ENCODE results near the gene CRABP1. TPM values are rescaled to one million over a fixed set of nuclear protein-coding genes. Genes with fewer than 3 reads are reported as not detected.

Gene CRABP1
- polyA plus RNA-seq, 3 donors = 35.2 to 56.2 (median 44.5) TPM

DNA sequence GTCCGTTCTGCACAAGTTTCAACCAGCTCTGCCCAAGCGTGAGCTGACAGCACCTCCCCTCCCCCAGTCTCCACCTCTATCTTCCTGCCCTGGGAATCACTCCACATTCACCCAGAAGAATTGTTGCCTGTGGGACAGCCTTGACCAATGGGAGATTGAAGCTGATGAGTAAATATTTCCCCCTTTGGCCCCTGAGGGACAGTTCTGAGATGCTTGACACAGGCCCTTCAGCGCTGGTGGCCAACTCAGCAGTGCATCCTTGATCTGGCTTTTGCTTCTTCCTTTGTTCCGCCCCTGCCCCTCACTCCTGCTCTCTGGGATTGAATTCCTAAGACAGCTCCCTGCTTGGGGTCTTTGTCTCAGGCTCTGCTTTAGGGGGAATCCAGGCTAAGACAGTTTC, 27.6 kb upstream of the CRABP1 start:
- no peak for DNase-seq (ENCODE audit: extremely low read depth in 1 of 11, low read depth in 9 of 11, low spot score in 4 of 11)

DNA sequence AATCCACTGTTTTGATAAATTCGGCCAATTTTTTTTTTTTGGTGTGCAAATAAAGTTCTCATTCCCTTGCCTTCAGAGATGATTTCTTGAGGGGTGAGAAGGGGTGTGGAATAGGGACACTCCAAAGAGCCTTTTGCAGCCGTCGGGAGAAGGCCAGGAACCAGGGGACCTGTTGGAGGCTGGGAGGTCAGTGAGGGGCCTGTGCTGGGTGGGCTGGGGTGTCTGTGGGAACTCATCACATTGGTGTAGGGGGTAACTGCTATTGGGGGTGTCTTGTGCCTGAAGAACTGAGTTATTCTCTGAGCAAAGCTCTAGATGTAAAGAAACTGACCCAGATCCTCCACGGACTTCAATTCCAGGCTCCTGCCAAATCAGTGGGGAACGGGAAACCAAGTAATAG, 27.2 kb upstream of the CRABP1 start:
- DNase-seq (ENCODE audit: extremely low read depth in 1 of 11, low read depth in 9 of 11, low spot score in 4 of 11) = no peak

DNA sequence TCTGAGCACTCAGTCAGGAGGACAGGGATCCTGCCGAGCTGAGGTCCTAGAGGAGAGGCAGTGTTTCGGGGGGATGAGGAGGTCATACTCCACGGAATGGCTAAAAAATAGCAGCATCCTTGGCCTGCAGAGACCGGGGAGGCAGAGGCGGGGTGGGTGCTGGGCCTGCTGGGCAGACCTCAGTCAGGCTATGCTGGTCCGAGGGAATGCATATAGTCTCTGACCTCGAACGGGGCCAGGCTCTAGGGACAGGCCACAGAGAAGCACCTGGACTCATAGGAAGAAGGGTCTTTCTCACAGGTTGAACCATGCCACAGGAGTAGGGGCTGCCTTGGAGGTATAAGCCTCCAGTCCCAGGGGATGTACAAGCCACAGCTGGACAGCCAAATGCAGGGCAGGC, 26.8 kb upstream of the CRABP1 start:
- DNase-seq (ENCODE audit: extremely low read depth in 1 of 11, low read depth in 9 of 11, low spot score in 4 of 11) = no peak

DNA sequence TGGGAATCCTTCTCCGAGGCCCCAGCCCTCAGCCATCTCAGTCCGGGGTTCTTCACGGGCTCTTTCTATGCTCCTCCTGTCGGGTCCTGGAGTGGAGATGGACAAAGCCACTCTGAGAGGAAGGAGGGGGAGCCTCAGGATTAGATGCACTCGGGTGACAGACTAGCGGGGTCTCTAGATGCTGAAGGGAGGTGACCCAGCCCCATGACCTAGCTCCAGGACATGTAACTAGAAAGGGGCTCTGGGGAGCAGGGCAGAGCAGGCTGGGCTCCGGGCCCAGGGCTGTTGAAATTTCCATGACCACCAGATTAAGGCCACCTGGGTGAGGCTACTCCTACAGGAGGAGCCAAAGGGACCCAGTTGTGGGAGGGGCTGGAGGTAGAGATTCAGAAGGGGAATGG, 26.0 kb upstream of the CRABP1 start:
- no peak for DNase-seq (ENCODE audit: extremely low read depth in 1 of 11, low read depth in 9 of 11, low spot score in 4 of 11)

DNA sequence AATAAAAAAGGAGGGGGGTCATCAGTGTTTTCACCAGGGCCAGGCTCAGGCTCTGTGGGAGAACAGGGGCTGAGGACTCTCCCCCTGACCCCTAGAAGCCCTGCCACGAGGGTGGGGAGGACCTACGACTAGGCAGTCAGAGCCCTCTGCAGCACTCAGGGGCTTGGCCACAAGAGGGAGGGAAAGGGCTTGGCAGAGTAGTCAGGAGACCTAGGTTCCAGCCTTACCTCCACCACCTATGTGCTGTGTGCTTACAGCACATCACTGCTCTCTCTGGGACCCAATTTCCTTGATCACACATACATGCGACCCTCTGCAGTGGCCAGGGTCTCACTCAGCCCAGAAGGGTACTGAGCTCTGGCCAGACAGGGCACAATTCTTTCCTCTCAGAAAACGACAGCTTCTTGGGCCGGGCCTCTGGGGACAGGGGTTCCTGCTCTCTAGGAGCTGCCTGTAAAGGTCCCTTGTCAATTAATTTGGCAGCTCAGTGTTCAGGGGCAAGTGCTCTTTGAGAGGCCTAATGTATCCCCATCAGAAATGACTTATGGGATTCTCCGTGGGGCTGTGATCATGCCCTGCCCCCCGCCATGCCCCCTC, 24.4 kb upstream of the CRABP1 start:
- DNase-seq (ENCODE audit: extremely low read depth in 1 of 11, low read depth in 9 of 11, low spot score in 4 of 11) = no peak

GRCh38 chr15:78316283-78317083, 23.7 kb upstream of the CRABP1 start:
- DNase-seq (ENCODE audit: extremely low read depth in 1 of 11, low read depth in 9 of 11, low spot score in 4 of 11) = peak in 1 of 11 donors; percentile 57

- DNase-seq (ENCODE audit: extremely low read depth in 1 of 11, low read depth in 9 of 11, low spot score in 4 of 11) = no peak
Observed at GRCh38 chr15:78317145-78317836, 22.9 kb upstream of the CRABP1 start.

GRCh38 chr15:78319588-78319987, 20.6 kb upstream of the CRABP1 start:
- DNase-seq (ENCODE audit: extremely low read depth in 1 of 11, low read depth in 9 of 11, low spot score in 4 of 11) = no peak

DNA sequence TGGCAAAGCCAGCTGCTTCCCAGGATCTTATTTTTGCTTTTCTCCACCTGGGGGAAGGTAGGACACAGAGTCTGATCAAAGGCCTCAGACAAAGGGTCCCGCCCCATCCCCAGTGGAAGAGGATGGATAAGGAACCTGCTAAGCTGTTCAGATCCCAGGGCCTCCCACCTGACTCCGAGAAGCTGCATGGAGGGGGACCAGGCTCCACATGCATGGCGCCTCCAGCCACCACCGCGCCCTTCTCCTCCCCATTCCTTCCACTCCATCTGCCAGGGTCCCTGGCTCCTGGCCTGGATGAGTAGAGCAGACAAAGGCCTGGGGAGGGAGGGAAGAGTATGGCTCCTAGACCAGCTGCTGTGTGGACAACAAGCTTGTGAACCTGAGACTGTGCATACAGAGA, 20.0 kb upstream of the CRABP1 start:
- DNase-seq (ENCODE audit: extremely low read depth in 1 of 11, low read depth in 9 of 11, low spot score in 4 of 11) = no peak

DNA sequence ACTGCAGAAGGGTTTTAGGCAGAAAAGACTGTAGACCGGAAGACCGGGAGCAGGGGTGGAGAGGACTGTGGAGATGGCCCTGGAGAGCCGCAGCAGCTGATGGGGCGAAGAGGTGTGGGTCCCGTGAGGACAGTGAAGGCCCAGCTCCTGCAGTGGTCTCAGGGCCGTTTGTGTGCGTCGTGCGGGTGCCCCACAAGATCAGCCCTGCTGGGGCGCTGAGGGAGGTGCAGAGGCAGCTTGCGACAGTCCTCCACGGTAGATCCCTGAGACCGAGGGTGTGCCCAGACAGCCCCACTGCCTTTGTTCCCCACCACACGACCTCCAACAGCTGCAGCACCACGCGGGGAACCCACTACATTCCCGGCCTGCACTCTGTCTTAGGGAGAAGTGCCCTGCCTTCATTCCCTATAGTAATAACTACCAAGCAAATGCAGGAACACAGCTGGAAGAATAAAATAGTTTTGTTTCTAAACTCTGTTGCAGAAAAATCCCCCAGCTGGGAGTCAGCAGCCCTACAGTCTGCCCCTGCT, 19.0 kb upstream of the CRABP1 start:
- no peak for DNase-seq (ENCODE audit: extremely low read depth in 1 of 11, low read depth in 9 of 11, low spot score in 4 of 11)

GRCh38 chr15:78321786-78322185, 18.4 kb upstream of the CRABP1 start:
- DNase-seq (ENCODE audit: extremely low read depth in 1 of 11, low read depth in 9 of 11, low spot score in 4 of 11) = no peak

- DNase-seq (ENCODE audit: extremely low read depth in 1 of 11, low read depth in 9 of 11, low spot score in 4 of 11) = peak in 2 of 11 donors; percentile 39 to 51
Observed at GRCh38 chr15:78322243-78322642, 17.9 kb upstream of the CRABP1 start.

DNA sequence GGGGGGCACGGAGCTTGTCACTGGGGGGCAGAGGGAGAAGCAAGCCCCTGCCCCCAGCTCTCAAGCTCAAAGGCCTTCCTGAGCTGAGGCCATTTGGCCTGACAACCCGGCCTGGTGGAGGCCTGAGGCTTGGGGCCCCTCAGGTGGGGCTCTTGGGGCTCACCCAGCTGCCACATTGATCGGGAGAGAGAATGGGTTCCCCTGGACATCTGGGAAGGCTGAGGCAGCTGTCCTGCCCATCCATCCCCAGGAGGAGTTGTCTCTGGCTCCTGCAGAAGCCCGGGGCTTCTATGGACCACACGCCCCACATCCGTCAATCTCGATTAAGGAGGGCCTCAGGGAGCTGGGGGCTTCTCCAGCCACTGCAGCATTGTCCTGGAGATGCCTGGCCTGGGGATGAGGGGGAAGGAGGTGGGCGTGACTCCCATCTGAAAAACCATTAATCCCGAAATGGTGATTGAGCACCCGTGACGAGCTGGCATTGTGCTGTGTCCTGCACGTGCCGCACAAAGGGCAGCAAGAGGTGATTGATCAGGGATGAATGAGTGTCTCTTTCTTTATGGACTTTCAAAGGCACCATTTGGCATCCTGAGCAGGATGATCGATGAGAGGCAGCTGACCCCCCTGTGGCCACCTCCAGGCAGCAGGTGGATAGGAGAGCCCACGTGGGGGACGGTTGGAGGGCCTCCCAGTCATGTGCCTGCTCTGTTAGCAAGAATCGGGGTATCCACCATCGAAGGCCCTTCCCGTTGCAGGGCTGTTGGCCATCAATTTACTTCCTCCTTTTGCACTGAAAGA, 17.2 kb upstream of the CRABP1 start:
- no peak for DNase-seq (ENCODE audit: extremely low read depth in 1 of 11, low read depth in 9 of 11, low spot score in 4 of 11)

GRCh38 chr15:78323693-78324092, 16.5 kb upstream of the CRABP1 start:
- no peak for DNase-seq (ENCODE audit: extremely low read depth in 1 of 11, low read depth in 9 of 11, low spot score in 4 of 11)

DNA sequence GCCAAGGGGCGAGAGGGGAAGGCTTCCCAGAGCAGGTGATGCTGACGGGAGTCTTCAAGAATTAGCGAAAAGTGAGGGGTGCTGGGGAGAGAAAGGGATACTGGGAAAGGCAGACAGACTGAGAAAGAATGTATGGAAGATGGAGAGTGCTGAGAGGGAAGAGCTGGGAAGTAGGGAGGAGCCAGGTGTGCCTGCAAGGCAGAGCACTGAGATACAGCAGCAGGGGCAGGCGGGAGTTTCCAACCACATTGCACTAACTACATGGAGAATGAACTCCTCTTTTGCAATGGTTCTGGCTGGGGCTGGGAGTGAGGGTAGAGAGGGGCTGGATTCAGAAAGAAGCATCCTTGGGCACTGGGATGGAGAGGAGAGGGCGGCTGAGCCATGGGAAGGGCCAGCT, 16.0 kb upstream of the CRABP1 start:
- no peak for DNase-seq (ENCODE audit: extremely low read depth in 1 of 11, low read depth in 9 of 11, low spot score in 4 of 11)

DNA sequence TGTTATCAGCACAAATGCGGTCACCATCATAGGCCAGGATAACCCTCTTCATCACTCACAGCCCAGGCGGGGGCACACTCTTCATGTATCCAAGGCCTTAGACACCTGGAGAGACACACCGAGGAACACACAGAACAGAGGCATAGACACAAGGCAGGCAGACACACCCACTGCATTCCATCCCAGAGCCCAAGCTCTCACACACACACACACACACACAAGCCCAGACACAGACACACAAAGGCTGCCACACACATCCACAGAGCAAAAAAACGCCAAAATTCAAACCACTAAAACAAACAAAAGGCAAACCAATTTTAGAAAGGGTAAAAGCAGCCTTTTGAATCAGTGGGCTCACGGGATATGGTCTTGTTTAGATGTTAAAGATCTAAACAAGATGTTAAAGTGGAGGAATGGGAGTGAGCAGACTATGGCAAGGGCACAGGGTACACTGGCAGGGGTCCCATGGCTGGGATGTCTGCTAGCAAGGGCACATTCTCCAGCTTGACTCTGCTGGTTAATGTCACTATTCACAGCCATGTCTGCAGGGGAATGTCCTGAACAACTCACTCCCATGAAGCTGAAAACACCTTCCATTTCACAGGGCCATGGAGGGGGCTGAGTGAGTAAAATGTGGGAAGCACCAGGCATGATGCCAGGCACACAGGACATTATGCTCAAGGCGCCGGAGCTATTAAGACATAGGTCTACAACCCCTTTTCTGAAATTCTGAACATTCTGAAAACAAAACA, 14.9 kb upstream of the CRABP1 start:
- no peak for DNase-seq (ENCODE audit: extremely low read depth in 1 of 11, low read depth in 9 of 11, low spot score in 4 of 11)

DNA sequence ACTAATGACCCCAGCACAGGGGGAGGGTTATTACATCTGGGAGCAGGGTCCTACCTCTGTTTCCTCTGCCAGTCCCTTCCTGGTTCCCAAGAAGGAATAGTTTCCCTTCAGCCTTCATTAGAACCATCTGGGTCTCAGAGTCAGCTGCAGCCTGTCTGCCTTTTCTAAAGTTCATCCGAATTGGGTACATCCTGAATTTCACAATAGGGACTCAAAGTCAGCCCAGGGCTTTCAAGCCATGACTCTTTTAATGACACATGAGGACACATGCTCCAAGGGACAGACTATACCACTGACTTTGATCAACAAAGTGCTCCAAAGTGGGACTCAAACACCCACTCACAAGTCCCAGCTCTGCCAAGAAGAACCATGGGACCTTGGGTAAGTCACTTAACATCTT, 12.7 kb upstream of the CRABP1 start:
- DNase-seq (ENCODE audit: extremely low read depth in 1 of 11, low read depth in 9 of 11, low spot score in 4 of 11) = no peak

- no peak for DNase-seq (ENCODE audit: extremely low read depth in 1 of 11, low read depth in 9 of 11, low spot score in 4 of 11)
Observed at GRCh38 chr15:78329625-78330024, 10.5 kb upstream of the CRABP1 start.

GRCh38 chr15:78334845-78335244, 5.3 kb upstream of the CRABP1 start:
- DNase-seq (ENCODE audit: extremely low read depth in 1 of 11, low read depth in 9 of 11, low spot score in 4 of 11) = no peak
